Stimulated activated CD4-positive, alpha-beta T cell treated with anti-CD3 and anti-CD28 coated beads, TNF-alpha, amount 100 ng/mL, for 4 hours (primary cell): ENCODE measurements around the gene MIA3.
A peak's percentile ranks its signal among the peaks of the same experiment; 100 is the strongest.
"Not testable (repeated sequence)": the region's sequence is repeated elsewhere in the genome, so short reads cannot be mapped to it uniquely, and the experiment has no call there.

Experiments
- DNase-seq, 3 experiments: peaks; one replicate each; pipeline ENCODE4 v3.0.0-alpha.2; 2020; ENCODE audit warnings: low read depth in 3 of 3

MIA3 gene

GRCh38 chr1:222663431-222663934 lies 45.6 kb downstream of the MIA3 start:
- no peak for DNase-seq

GRCh38 chr1:222665964-222666363 lies 48.1 kb downstream of the MIA3 start:
- no peak for DNase-seq

- not testable (repeated sequence) for DNase-seq
Measured at GRCh38 chr1:222668184-222668583, 50.3 kb downstream of the MIA3 start.

GRCh38 chr1:222669107-222669506 lies 51.2 kb downstream of the MIA3 start:
- DNase-seq: not testable (repeated sequence)

- no peak for DNase-seq
Measured at GRCh38 chr1:222670110-222670509, 52.2 kb downstream of the MIA3 start.

- no peak for DNase-seq
Measured at GRCh38 chr1:222680080-222680479, 62.2 kb downstream of the MIA3 start.

GRCh38 chr1:222691016-222691415 lies 73.1 kb downstream of the MIA3 start:
- DNase-seq: no peak

- DNase-seq: no peak
Measured at GRCh38 chr1:222694927-222695326, 77.0 kb downstream of the MIA3 start.

GRCh38 chr1:222696741-222697140 lies 78.8 kb downstream of the MIA3 start:
- DNase-seq: no peak

- no peak for DNase-seq
Measured at GRCh38 chr1:222697203-222697602, 79.3 kb downstream of the MIA3 start.

- DNase-seq: no peak
Measured at GRCh38 chr1:222697826-222698225, 79.9 kb downstream of the MIA3 start.

GRCh38 chr1:222702210-222702609 lies 84.3 kb downstream of the MIA3 start:
- DNase-seq: no peak

- no peak for DNase-seq
Measured at GRCh38 chr1:222704260-222704659, 86.4 kb downstream of the MIA3 start.

- DNase-seq: no peak
Measured at GRCh38 chr1:222706815-222707214, 88.9 kb downstream of the MIA3 start.

GRCh38 chr1:222709700-222710153 lies 91.8 kb downstream of the MIA3 start:
- DNase-seq: no peak

- peak; percentile 26 to 52 (median 46) for DNase-seq
Measured at GRCh38 chr1:222711319-222712252, 93.7 kb downstream of the MIA3 start.

- DNase-seq: peak; percentile 90 to 98 (median 92)
Measured at GRCh38 chr1:222712253-222713090, 94.6 kb downstream of the MIA3 start, which contains the start of the genes AIDA and BROX. Gene AIDA (minus strand): TSS chr1:222712491. CDS start chr1:222712317, 174 bp downstream. Gene BROX (plus strand): TSS chr1:222712564. CDS start chr1:222715700, 3,136 bp downstream.

- peak; percentile 70 to 86 (median 71) for DNase-seq
Measured at GRCh38 chr1:222713091-222713961, 95.4 kb downstream of the MIA3 start.

- no peak for DNase-seq
Measured at GRCh38 chr1:222716393-222716792, 98.5 kb downstream of the MIA3 start.
